ENCODE results near the gene OR1I1.

OR1I1 gene

GRCh38 chr19:15118789-15119494 is 36.9 kb downstream of the OR1I1 start:
- no peak for DNase-seq (ENCODE audit: low read depth)

GRCh38 chr19:15120135-15121026 is 38.4 kb downstream of the OR1I1 start:
- DNase-seq (ENCODE audit: low read depth): no peak

GRCh38 chr19:15122331-15123030 is 40.5 kb downstream of the OR1I1 start:
- no peak for DNase-seq (ENCODE audit: low read depth)

- no peak for DNase-seq (ENCODE audit: low read depth)
Observed at GRCh38 chr19:15123031-15123890, 41.2 kb downstream of the OR1I1 start.

GRCh38 chr19:15123900-15124299 is 41.9 kb downstream of the OR1I1 start:
- DNase-seq (ENCODE audit: low read depth): no peak

GRCh38 chr19:15124572-15125231 is 42.7 kb downstream of the OR1I1 start:
- no peak for DNase-seq (ENCODE audit: low read depth)

- peak; percentile 95 for DNase-seq (ENCODE audit: low read depth)
Observed at GRCh38 chr19:15125232-15126067, 43.4 kb downstream of the OR1I1 start.

- no peak for DNase-seq (ENCODE audit: low read depth)
Observed at GRCh38 chr19:15126131-15126910, 44.3 kb downstream of the OR1I1 start.

- no peak for DNase-seq (ENCODE audit: low read depth)
Observed at GRCh38 chr19:15128162-15128770, 46.3 kb downstream of the OR1I1 start.

- DNase-seq (ENCODE audit: low read depth): no peak
Observed at GRCh38 chr19:15129856-15130585, 48.0 kb downstream of the OR1I1 start.

- DNase-seq (ENCODE audit: low read depth): no peak
Observed at GRCh38 chr19:15136234-15136954, 54.4 kb downstream of the OR1I1 start.

- no peak for DNase-seq (ENCODE audit: low read depth)
Observed at GRCh38 chr19:15137777-15138176, 55.8 kb downstream of the OR1I1 start.

GRCh38 chr19:15138427-15138826 is 56.4 kb downstream of the OR1I1 start:
- DNase-seq (ENCODE audit: low read depth): no peak

- DNase-seq (ENCODE audit: low read depth): no peak
Observed at GRCh38 chr19:15141143-15141542, 59.1 kb downstream of the OR1I1 start.

- DNase-seq (ENCODE audit: low read depth): no peak
Observed at GRCh38 chr19:15142313-15142712, 60.3 kb downstream of the OR1I1 start.

Data from stimulated activated CD8-positive, alpha-beta memory T cell treated with anti-CD3 and anti-CD28 coated beads, Interleukin-12 subunit alpha, Interleukin-12 subunit beta, amount 100 ng/mL, for 4 hours (primary cell).